IMR-90 (cell line): ENCODE measurements around the gene PIKFYVE.

Experiments
- CTCF ChIP-seq: conservative IDR thresholded peaks from 2 replicates; pipeline ENCODE4 v1.5.1; 2012; ENCODE audit warnings: mild to moderate bottlenecking, low read depth, low read length, improper control_type of control experiment
- MAZ ChIP-seq: IDR thresholded peaks from 2 replicates; pipeline ENCODE4 v1.6.1; 2012; ENCODE audit warnings: low read depth, mild to moderate bottlenecking, low read length, improper control_type of control experiment, moderate library complexity, borderline replicate concordance

- TF ChIP-seq CTCF (no peak), MAZ (no peak)
Observed at GRCh38 chr2:208363485-208363884, 97.4 kb downstream of the PIKFYVE start.
